Fibroblast of skin of scalp (primary cell): Measurements from ENCODE around the gene TBC1D10A.

ENCODE experiments used
- DNase-seq: peaks from one replicate; pipeline ENCODE4 v3.0.0-alpha.2; 2013

The TBC1D10A gene

GRCh38 chr22:30320021-30320556 lies 6.7 kb downstream of the TBC1D10A start:
- no peak for DNase-seq

DNA sequence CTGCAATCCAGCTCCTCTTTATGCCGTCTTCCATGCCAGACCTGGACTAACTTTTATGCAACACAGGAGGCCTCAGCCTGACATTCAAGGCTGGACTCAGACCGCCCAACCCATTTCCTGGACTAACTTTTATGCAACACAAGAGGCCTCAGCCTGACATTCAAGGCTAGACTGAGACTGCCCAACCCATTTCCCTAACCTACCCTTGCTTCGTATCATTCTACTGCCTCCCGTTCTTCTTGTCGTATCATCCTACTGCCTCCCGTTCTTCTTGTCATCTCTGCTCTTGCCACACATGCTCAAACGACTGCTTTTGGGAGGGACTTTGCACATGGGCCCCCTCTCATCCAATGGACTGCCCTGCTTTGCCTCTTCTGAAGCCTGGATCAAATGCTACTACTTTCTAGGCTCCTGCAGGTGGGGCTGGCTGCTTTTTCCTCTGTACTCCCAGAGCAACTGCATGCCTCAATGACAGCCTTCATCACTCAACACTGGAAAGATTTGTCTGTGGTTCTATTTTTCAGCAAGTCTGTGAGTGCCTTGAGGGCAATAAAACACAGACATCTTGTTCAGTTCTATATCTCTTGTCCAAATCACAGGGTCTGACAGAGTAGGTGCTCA lies 7.8 kb downstream of the TBC1D10A start:
- DNase-seq, result no peak

DNA sequence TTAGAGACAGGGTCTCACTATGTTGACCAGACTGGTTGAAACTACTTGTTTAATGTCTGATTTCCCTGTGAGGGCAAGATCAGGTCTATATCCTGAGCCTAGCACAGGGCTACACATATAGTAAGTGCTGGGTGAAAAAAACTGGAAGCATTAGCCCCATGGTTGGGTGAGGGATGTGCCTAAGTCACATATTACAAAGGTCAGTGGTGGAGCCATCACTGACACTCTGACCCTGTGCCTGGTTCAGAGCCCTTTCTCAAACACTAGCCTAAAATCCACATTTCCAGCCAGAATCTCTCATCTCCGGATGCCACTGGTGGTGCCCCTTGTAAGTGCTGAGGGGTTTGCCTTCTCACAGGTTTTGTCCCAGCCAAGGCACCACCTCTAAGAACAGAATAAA lies 9.0 kb downstream of the TBC1D10A start:
- DNase-seq, result no peak

- no peak for DNase-seq
Observed at GRCh38 chr22:30315962-30316576, 10.7 kb downstream of the TBC1D10A start.

- no peak for DNase-seq
Observed at GRCh38 chr22:30314915-30315314, 11.8 kb downstream of the TBC1D10A start.

GRCh38 chr22:30313527-30314363 lies 13.0 kb downstream of the TBC1D10A start:
- no peak for DNase-seq

- DNase-seq, result peak; percentile 78
Observed at GRCh38 chr22:30312053-30312452, 14.7 kb downstream of the TBC1D10A start.

DNA sequence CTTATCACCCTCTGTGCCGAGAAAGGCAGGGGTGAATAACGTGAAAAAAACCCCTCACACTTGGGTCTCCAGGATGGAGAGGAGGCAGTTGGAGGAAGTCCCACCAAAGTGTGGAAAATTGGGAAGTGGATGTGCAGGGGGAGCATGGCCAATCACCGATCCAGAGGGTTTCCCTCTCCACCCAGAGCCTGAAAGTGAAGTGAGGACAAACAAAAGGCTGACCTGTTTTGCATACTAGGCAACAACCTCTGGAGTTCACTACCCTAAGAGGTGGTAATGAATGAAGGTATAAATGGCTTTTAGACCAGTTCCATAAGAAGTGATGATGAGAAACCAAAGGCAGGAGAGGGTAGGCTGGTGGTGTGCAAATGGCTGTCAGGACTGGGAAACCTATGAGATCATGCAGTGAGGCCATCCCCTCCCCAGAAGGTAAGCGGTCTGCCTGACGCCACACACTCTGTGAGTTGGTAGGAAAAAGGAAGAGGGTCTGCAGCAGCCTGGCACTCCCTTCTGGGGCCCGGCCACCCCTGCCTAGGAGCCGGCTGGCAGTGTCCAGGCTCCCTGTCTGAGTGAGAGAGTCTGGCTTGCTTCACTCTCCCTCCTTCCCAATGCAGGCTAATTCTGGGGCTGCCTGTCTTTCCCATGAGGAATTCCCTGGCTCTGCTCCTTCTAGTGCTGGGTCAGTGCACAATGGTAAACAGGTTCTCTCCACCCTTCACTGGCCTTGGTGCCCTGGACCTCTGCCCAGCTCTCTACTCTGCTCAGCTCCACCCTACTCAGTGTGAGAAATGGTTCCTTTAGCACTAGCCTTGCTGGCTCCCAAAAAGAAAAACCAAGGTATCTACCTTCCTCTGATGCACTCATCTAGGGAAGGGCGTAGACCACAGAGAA lies 15.6 kb downstream of the TBC1D10A start:
- DNase-seq, result peak; percentile 38

DNA sequence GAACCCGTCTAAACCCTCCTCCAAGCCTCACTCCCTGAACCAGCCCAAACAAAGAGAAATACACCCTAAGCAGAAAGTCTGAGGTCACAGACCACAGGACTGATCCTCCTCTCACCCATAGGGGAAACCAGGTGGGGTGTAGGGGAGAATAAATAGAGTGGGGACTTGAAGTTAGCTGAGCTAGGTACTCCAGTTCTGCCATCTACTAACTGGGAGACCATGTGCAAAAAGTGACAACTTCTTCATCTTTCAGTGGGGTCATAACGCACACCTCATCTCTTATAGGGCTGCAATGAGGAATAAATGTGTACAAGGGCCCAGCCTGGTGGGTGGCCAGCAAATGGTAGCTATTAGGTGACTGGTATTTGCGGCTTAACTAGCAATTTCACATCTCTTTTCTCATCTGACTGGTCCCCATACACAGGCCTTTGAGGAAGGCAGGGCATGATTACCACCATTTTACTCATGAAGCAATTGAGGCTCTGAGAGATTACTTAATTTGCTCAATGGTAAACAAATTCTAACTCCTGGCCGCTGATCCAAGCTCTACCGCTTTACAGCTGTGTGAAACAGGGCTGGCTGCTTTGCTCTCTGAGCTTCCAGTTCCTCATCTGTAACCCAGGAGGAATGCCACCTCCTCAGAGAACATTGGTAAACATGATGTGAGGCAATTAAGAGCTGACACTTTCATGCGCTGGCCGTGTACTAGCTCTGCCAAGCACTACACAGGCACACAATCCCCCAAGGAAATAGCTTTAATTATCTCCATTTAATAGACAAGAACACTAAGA lies 16.6 kb downstream of the TBC1D10A start:
- DNase-seq, result peak; percentile 60

GRCh38 chr22:30308518-30309230 lies 18.1 kb downstream of the TBC1D10A start:
- DNase-seq, result no peak

DNA sequence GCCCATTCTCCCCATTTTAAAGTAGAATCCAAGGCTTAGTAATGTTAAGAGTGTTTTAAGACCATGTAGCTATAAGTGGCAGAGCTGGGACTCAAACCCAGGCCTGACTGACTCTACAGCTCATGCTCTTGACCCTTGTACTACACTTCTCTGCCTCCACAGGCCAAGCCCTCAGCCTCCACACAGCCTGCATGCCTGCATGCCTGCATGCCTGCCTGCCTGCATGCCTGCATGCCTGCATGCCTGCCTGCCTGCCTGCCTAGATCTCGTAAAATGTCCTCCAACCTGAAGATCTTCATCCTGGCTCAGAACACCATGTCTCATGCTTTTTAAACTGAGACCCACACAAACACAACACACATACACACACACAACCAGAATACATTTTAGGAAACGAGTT lies 18.6 kb downstream of the TBC1D10A start:
- DNase-seq, result no peak

- DNase-seq, result no peak
Observed at GRCh38 chr22:30307041-30307574, 19.6 kb downstream of the TBC1D10A start.

GRCh38 chr22:30306627-30307011 lies 20.1 kb downstream of the TBC1D10A start:
- DNase-seq, result no peak

DNA sequence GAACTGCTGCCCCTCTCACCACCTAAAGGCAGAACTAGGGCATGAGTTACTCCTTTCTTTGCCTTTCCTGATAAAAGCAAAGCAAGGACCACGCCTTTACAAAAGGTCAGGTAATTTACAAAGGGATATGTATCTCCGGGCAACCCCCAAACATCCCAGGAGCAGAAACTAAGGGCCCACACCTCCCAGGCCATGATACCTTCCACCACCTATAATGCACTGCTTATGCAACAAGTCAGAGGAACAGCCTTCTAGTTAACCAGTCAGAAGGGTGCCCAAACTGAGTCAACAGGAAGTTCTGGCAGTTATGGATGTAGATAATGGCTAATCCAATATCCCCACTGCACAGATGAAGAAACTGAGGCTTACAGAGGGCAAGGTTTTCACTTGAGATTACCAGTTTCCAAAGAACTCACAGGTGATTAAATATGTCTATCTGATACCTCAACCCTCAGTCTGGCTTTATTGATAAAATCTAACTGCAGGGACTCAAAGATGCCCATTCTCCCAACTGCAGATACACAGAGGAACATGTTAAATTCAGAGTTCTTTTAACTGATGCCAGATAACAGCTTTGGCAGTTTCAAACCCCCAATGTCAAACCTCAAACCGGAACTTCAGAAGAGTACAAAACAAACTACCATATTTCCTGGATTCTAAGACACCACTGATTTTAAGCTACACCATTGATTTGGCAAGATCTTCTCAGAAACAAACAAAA lies 20.7 kb downstream of the TBC1D10A start:
- no peak for DNase-seq

DNA sequence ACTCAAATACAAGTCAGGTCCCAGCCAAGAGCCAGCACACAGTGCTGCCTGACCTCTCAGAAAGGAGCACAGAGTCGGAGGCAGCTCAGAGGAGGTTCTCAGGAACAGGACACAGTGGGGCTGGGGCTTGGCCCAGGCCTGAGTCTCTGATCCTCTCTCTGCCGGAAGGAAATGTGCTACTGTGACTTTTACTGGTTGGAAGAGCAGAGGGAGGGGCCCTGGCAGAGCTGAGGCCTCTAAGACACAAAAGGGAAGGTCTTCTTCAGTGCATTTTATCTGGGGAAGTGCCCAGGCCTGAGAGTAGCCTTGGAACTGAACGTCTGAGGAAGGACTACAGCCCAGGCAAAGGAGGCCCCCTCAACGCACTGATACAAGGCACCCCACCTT lies 21.2 kb downstream of the TBC1D10A start:
- DNase-seq, result no peak

- DNase-seq, result no peak
Observed at GRCh38 chr22:30304495-30305244, 22.1 kb downstream of the TBC1D10A start.

DNA sequence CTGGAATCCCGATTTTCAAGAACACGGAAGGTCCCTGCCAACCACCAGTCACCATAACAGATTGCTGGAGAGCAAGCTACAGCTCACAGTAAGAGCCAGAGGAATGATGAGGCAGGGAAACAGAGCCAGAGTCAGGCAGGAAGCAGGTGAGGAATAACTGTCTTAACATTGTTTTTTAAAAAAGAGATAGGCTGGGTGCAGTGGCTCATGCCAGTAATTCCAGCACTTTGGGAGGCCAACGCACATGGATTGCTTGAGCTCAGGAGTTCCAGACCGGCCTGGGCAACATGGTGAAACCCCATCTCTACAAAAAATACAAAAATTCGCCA lies 24.0 kb downstream of the TBC1D10A start:
- no peak for DNase-seq

DNA sequence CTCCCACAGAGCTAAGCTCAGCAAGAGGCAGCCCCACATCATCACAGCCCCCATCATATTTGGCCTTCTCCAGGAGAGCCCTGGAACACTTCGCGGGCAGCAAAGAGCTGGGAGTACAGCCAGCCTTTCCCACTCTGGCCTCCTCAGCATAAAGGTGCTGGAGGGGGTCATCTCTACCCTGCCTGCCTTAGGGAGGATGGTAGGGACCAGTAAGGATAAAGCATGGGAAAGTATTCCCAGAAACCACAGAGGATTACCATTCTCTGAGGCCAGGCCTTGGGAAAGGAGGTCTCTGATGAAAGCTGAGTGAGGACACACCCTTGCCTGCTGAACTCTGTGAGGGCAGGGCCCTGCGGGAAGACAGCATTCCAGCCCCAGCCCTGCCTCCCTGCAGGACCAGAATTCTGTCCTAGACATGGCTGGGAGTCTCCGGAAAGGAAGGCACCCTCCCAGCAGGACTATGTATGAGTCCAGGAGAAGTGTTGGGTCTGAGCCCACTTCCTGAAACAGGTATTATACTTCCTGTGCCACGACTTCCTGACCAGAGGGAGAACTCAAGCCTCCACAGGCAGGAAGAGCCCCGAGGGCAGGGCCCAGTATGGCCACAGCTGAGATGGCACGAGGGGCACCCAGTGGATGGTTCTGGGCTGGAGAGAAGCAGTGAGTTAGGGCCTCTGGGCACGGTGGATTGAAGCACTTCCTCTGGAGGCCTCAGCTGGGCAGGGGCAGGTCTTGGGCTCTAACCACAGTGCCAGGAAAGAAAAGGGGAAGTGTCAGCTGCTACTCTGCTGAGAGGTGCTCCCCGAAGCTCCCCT lies 24.5 kb downstream of the TBC1D10A start:
- peak; percentile 91 for DNase-seq
